ENCODE data around the gene GABRG3. TPM values are rescaled to one million over a fixed set of nuclear protein-coding genes. Genes with fewer than 3 reads are reported as not detected.

GABRG3 gene
- total RNA-seq, 1 donor, result not detected

GRCh38 chr15:27464941-27465612 is 494.1 kb downstream of the GABRG3 start:
- DNase-seq (ENCODE audit: low read depth), result no peak
- no peak for TF ChIP-seq CTCF (IDR thresholded peaks at IDR 0.05; ENCODE audit: insufficient read depth, low read depth, low read length)
- no peak overlapping the region for H3K4me3 ChIP-seq (ENCODE audit: low read depth, low read length)

GRCh38 chr15:27466758-27467157 is 495.8 kb downstream of the GABRG3 start:
- DNase-seq (ENCODE audit: low read depth), result no peak
- TF ChIP-seq CTCF (IDR thresholded peaks at IDR 0.05; ENCODE audit: insufficient read depth, low read depth, low read length), result no peak
- no peak overlapping the region for H3K4me3 ChIP-seq (ENCODE audit: low read depth, low read length)

- H3K4me3 ChIP-seq (ENCODE audit: low read depth, low read length), result no peak overlapping the region
Observed at GRCh38 chr15:27468151-27468591, 497.2 kb downstream of the GABRG3 start.

GRCh38 chr15:27473845-27474244 is 502.9 kb downstream of the GABRG3 start:
- TF ChIP-seq CTCF (IDR thresholded peaks at IDR 0.05; ENCODE audit: insufficient read depth, low read depth, low read length), result no peak
- H3K4me3 ChIP-seq (ENCODE audit: low read depth, low read length), result no peak overlapping the region
- DNase-seq (ENCODE audit: low read depth), result no peak

More at GRCh38 chr15:27468151-27468591, 497.2 kb downstream of the GABRG3 start:
- no peak for DNase-seq (ENCODE audit: low read depth)
- TF ChIP-seq CTCF (IDR thresholded peaks at IDR 0.05; ENCODE audit: insufficient read depth, low read depth, low read length), result no peak

- TF ChIP-seq CTCF (IDR thresholded peaks at IDR 0.05; ENCODE audit: insufficient read depth, low read depth, low read length), result no peak
- no peak overlapping the region for H3K4me3 ChIP-seq (ENCODE audit: low read depth, low read length)
- no peak for DNase-seq (ENCODE audit: low read depth)
Observed at GRCh38 chr15:27475395-27475794, 504.4 kb downstream of the GABRG3 start.

GRCh38 chr15:27479296-27480140 is 508.5 kb downstream of the GABRG3 start:
- no peak for DNase-seq (ENCODE audit: low read depth)
- TF ChIP-seq CTCF (IDR thresholded peaks at IDR 0.05; ENCODE audit: insufficient read depth, low read depth, low read length), result no peak
- H3K4me3 ChIP-seq (ENCODE audit: low read depth, low read length), result no peak overlapping the region
